Measurements from ENCODE around the gene ADARB1.

DNA sequence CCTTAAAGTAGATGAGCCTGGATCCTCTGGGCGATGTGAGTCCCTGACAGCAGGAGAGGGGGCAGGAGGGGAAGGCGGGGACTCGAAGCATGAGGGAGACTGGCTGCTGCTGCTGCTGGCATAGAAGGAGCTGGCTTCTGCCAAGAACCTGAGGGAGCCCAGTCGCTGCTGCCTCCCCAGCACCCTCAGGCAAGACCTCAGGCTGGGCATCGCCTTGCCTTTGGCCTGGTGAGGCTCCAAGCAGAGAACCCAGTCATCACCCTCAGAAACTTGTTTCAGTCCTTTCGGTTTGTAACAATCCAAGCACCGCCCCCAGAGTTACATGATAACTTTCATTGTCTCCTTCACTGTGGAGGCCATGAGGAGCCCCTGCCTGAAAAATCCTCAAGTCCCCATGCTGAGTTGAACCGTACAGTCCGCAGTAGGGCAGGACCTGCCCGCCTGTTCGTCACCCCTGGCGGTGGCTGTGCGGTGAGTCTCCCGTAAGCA is 174.6 kb downstream of the ADARB1 start:
- TF ChIP-seq ZFP3 (CRISPR knock-in tag; IDR thresholded peaks at IDR 0.05) (no peak), SNAI2 (CRISPR knock-in tag; IDR thresholded peaks at IDR 0.05) (no peak), GLIS3 (CRISPR knock-in tag; IDR thresholded peaks at IDR 0.05) (no peak), ZNF565 (CRISPR knock-in tag; conservative IDR thresholded peaks at IDR 0.05; ENCODE audit: low read depth) (no peak), TOX (CRISPR knock-in tag; IDR thresholded peaks at IDR 0.05; ENCODE audit: borderline replicate concordance) (no peak), ZFP30 (CRISPR knock-in tag; IDR thresholded peaks at IDR 0.05) (no peak), PPARA (CRISPR knock-in tag; IDR thresholded peaks at IDR 0.05; ENCODE audit: borderline replicate concordance) (no peak), TCF4 (CRISPR knock-in tag; IDR thresholded peaks at IDR 0.05; ENCODE audit: borderline replicate concordance) (no peak)
- TF ChIP-seq, protein P1, sequence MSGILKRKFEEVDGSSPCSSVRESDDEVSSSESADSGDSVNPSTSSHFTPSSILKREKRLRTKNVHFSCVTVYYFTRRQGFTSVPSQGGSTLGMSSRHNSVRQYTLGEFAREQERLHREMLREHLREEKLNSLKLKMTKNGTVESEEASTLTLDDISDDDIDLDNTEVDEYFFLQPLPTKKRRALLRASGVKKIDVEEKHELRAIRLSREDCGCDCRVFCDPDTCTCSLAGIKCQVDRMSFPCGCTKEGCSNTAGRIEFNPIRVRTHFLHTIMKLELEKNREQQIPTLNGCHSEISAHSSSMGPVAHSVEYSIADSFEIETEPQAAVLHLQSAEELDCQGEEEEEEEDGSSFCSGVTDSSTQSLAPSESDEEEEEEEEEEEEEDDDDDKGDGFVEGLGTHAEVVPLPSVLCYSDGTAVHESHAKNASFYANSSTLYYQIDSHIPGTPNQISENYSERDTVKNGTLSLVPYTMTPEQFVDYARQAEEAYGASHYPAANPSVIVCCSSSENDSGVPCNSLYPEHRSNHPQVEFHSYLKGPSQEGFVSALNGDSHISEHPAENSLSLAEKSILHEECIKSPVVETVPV (CRISPR knock-in tag; IDR thresholded peaks at IDR 0.05), result no peak
